Measurements from ENCODE around the gene OSMR.

GRCh38 chr5:38835887-38836286 lies 9.9 kb upstream of the OSMR start:
- TF ChIP-seq CTCF (IDR thresholded peaks at IDR 0.05) (no peak), POLR2A (IDR thresholded peaks at IDR 0.05) (no peak)
